Mesenchymal stem cell (in vitro differentiated cells and primary cell): Measurements from ENCODE around the gene PRKCA.

ENCODE experiments used
- DNase-seq: peaks from one replicate; pipeline ENCODE4 v3.0.0-alpha.2; 2013
- H2AFZ ChIP-seq: one replicate; pipeline ENCODE4 v1.6.1; 2013; ENCODE audit warnings: low read depth, mild to moderate bottlenecking, control low read depth, inconsistent platforms, low read length, moderate library complexity
- H2AK5ac ChIP-seq: 2 replicates; pipeline ENCODE4 v1.6.1; 2013; ENCODE audit warnings: low read length, moderate library complexity, mild to moderate bottlenecking, inconsistent platforms; ENCODE audit not compliant: severe bottlenecking
- H2BK120ac ChIP-seq: one replicate; pipeline ENCODE4 v1.6.1; 2013; ENCODE audit warnings: low read depth, mild to moderate bottlenecking, inconsistent platforms, low read length, moderate library complexity
- H2BK12ac ChIP-seq, 2 experiments: one replicate each; pipeline ENCODE4 v1.6.1; 2013; ENCODE audit warnings: inconsistent platforms in 2 of 2, low read length in 2 of 2, mild to moderate bottlenecking in 2 of 2, moderate library complexity in 2 of 2, control low read depth in 1 of 2
- H2BK15ac ChIP-seq: one replicate; pipeline ENCODE4 v1.6.1; 2013; ENCODE audit warnings: mild to moderate bottlenecking, low read depth, inconsistent platforms; ENCODE audit not compliant: poor library complexity, severe bottlenecking
- H2BK5ac ChIP-seq: 2 replicates; pipeline ENCODE4 v1.6.1; 2013; ENCODE audit warnings: low read depth, mild to moderate bottlenecking, low read length, control low read depth, inconsistent platforms; ENCODE audit not compliant: poor library complexity, severe bottlenecking
- H3K14ac ChIP-seq, 2 experiments: one replicate each; pipeline ENCODE4 v1.6.1; 2013; ENCODE audit warnings: inconsistent platforms in 2 of 2, low read length in 2 of 2, control low read depth in 1 of 2, mild to moderate bottlenecking in 1 of 2, moderate library complexity in 1 of 2
- H3K18ac ChIP-seq, 2 experiments: one replicate each; pipeline ENCODE4 v1.6.1; 2013; ENCODE audit warnings: inconsistent platforms in 2 of 2, low read length in 2 of 2, control low read depth in 1 of 2, low read depth in 1 of 2, mild to moderate bottlenecking in 1 of 2
- H3K23ac ChIP-seq, 2 experiments: one replicate each; pipeline ENCODE4 v1.6.1; 2013; ENCODE audit warnings: inconsistent platforms in 2 of 2, low read length in 2 of 2, mild to moderate bottlenecking in 2 of 2, moderate library complexity in 2 of 2, control low read depth in 1 of 2
- H3K27ac ChIP-seq: 2 replicates; pipeline ENCODE4 v1.5.1; 2013; ENCODE audit warnings: mild to moderate bottlenecking, moderate library complexity, low read length, control low read depth, inconsistent platforms; ENCODE audit not compliant: poor library complexity, severe bottlenecking
- H3K27me3 ChIP-seq, 2 experiments: 2 replicates each; pipeline versions ENCODE4 v1.6.1 to v1.7.0; 2013; ENCODE audit warnings: low read length in 2 of 2, mild to moderate bottlenecking in 2 of 2, moderate library complexity in 2 of 2, control low read depth in 1 of 2, inconsistent platforms in 1 of 2; ENCODE audit not compliant: control insufficient read depth in 1 of 2, insufficient read depth in 1 of 2
- H3K36me3 ChIP-seq, 2 experiments: 2 replicates each; pipeline versions ENCODE4 v1.6.1 to v1.7.0; 2013; ENCODE audit warnings: low read length in 2 of 2, control low read depth in 1 of 2, inconsistent platforms in 1 of 2, low read depth in 1 of 2, mild to moderate bottlenecking in 1 of 2; ENCODE audit not compliant: insufficient read depth in 2 of 2, control insufficient read depth in 1 of 2
- H3K4ac ChIP-seq, 2 experiments: one replicate each; pipeline ENCODE4 v1.6.1; 2013; ENCODE audit warnings: inconsistent platforms in 2 of 2, low read length in 2 of 2, mild to moderate bottlenecking in 2 of 2, moderate library complexity in 2 of 2, control low read depth in 1 of 2, low read depth in 1 of 2
- H3K4me1 ChIP-seq: 2 replicates; pipeline ENCODE4 v1.6.1; 2013; ENCODE audit warnings: low read depth, low read length, control low read depth; ENCODE audit not compliant: control insufficient read depth, insufficient read depth
- H3K4me2 ChIP-seq: 2 replicates; pipeline ENCODE4 v1.6.1; 2013; ENCODE audit warnings: low read length, mild to moderate bottlenecking, inconsistent platforms; ENCODE audit not compliant: poor library complexity, severe bottlenecking
- H3K4me3 ChIP-seq, 2 experiments: 2 replicates each; pipeline versions ENCODE4 v1.5.1 to v1.7.0; 2013; ENCODE audit warnings: low read length in 2 of 2, mild to moderate bottlenecking in 2 of 2, control low read depth in 1 of 2, low read depth in 1 of 2; ENCODE audit not compliant: insufficient read depth in 1 of 2
- H3K79me1 ChIP-seq: replicated peaks from 2 replicates; pipeline ENCODE4 v1.6.1; 2013; ENCODE audit warnings: mild to moderate bottlenecking, control low read depth, low read length, inconsistent platforms; ENCODE audit not compliant: poor library complexity, severe bottlenecking
- H3K9ac ChIP-seq: 2 replicates; pipeline ENCODE4 v1.7.0; 2013; ENCODE audit warnings: mild to moderate bottlenecking, low read length, moderate library complexity
- H3K9me3 ChIP-seq: 2 replicates; pipeline ENCODE4 v1.7.0; 2013; ENCODE audit warnings: mild to moderate bottlenecking, low read length; ENCODE audit not compliant: control insufficient read depth
- H4K8ac ChIP-seq: one replicate; pipeline ENCODE4 v1.6.1; 2013; ENCODE audit warnings: inconsistent platforms, mild to moderate bottlenecking, low read length, moderate library complexity
- H4K91ac ChIP-seq: one replicate; pipeline ENCODE4 v1.6.1; 2013; ENCODE audit warnings: mild to moderate bottlenecking, low read length, inconsistent platforms
- WGBS: methylation state at CpG from one replicate; pipeline ENCODE4 v1.1.7; 2013; ENCODE audit warnings: mixed read lengths; 5-methylcytosine and 5-hydroxymethylcytosine counted together

The PRKCA gene

DNA sequence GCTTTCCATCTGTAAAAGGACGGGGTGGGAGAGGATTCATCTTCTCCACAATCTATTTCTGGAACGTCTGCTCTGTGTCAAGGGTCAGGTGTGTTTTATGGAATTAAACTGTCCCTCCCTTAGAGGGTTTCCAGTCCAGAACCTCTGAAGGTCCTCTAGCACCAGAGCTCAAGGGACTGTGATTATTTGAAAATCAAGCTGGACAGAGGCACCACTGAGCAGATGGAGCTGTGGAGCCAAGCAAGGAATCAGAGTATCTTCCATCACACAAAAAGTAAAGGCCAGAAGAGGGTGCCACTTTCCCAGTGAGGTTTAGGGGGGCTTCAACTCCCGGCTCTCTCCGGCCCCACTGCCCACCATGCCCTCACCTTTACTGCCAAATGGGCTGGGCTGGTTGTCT, 539.3 kb downstream of the PRKCA start:
- Histone ChIP-seq H4K91ac (no peak overlapping the region), H2BK5ac (no peak overlapping the region), H2AK5ac (no peak overlapping the region), H2BK120ac (no peak overlapping the region), H3K36me3 (no peaks in the 10 kb centered on the region), H3K9ac (no peak overlapping the region), H3K23ac (no peak overlapping the region), H3K4me3 (no peak overlapping the region), H2AFZ (no peak overlapping the region), H2BK15ac (no peak overlapping the region), H3K9me3 (no peaks in the 10 kb centered on the region), H2BK12ac (no peak overlapping the region), H3K79me1 (no peaks in the 10 kb centered on the region), H3K4ac (no peak overlapping the region), H3K14ac (no peak overlapping the region), H3K18ac (no peak overlapping the region), H4K8ac (no peak overlapping the region), H3K4me2 (no peak overlapping the region), H3K27ac (no peak overlapping the region), H3K27me3 (peaks cover 53 to 69% of the 10 kb centered on the region in 2 experiments), H3K4me1 (no peaks in the 10 kb centered on the region)
- 93% methylated on average over 1 of the region's 4 CpGs for WGBS
- DNase-seq, result no peak

DNA sequence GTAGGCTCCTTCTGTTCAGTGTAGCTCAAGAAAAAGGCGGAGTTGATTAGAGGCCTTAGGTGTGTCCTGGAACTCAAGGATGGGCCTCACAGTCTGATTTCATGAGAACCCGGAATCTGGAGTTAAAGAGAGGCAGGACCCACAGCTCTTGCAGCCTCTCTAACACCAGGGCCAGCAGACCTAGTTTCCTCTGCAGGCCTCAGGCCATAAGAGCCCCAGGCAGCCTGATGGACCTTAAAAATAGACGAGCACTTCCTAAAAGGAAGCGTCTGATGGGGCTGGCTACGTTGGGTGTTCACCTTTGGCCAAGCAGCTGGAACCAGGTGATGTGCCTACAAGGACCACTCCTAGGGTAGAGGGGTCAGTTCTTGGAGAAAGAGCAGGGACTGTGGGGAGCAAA, 540.1 kb downstream of the PRKCA start:
- Histone ChIP-seq H3K14ac (no peak overlapping the region), H3K4me2 (no peak overlapping the region), H3K9me3 (peaks cover 6% of the 10 kb centered on the region), H2BK12ac (no peak overlapping the region), H3K27ac (no peak overlapping the region), H3K4ac (no peak overlapping the region), H2AK5ac (no peak overlapping the region), H3K18ac (no peak overlapping the region), H3K36me3 (no peaks in the 10 kb centered on the region), H3K9ac (no peak overlapping the region), H2BK15ac (no peak overlapping the region), H3K4me1 (no peaks in the 10 kb centered on the region), H2BK5ac (no peak overlapping the region), H3K4me3 (no peak overlapping the region), H2AFZ (no peak overlapping the region), H3K79me1 (no peaks in the 10 kb centered on the region), H4K8ac (no peak overlapping the region), H3K27me3 (peaks cover 46 to 65% of the 10 kb centered on the region in 2 experiments), H4K91ac (no peak overlapping the region), H3K23ac (no peak overlapping the region), H2BK120ac (no peak overlapping the region)
- no peak for DNase-seq
- WGBS, result 77% methylated on average over 5 of the region's 5 CpGs

DNA sequence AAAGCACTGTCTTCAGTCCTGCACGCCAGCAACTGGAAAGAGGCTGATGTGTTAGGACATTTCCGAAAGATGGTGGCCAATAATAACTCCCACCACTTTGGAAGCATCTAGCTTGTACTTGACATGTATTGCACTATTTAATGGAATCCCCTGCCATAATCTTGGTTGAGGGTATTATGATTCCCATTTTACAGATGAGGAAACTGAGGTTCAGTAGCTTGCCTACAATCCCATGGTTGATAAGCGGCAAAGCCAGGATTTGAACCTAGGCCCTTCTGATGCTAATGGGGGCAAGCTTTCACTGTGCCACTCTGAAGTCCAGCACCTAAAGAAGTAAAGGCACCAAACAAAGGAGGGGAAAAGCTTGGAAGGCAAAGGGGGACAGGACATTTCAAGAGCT, 540.5 kb downstream of the PRKCA start:
- Histone ChIP-seq H3K18ac (no peak overlapping the region), H2BK15ac (no peak overlapping the region), H3K23ac (no peak overlapping the region), H4K8ac (no peak overlapping the region), H3K9me3 (peaks cover 6% of the 10 kb centered on the region), H3K4me3 (no peak overlapping the region), H3K27ac (no peak overlapping the region), H2AK5ac (no peak overlapping the region), H4K91ac (no peak overlapping the region), H3K14ac (no peak overlapping the region), H3K27me3 (peaks cover 41 to 61% of the 10 kb centered on the region in 2 experiments), H2BK120ac (no peak overlapping the region), H2BK5ac (no peak overlapping the region), H3K9ac (no peak overlapping the region), H3K4me1 (no peaks in the 10 kb centered on the region), H3K36me3 (no peaks in the 10 kb centered on the region), H3K4me2 (no peak overlapping the region), H2AFZ (no peak overlapping the region), H2BK12ac (no peak overlapping the region), H3K4ac (no peak overlapping the region), H3K79me1 (no peaks in the 10 kb centered on the region)
- no peak for DNase-seq
- 96% methylated on average over 2 of the region's 3 CpGs for WGBS

DNA sequence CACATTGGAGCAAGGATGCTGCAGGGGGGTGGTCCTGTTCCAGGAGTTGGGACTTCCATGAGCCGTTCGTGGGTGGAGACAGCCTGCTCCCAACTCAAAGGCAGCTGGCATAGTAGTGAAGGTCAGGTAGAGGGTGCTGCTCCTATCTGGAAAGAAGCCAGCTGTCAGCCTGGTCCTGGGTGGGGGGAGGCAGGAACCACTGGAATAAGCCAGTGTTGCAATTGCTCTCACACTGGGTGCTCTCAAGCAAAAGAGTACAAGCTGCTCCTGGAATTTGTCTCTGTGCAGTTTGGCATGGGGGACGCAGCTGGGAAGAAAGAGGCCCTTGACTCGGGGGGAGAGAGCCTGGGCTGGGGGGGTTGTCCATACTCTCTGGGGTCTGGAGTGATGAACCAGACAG, 541.2 kb downstream of the PRKCA start:
- H2BK15ac ChIP-seq, result no peak overlapping the region
- H3K4me3 ChIP-seq, result no peak overlapping the region
- no peak overlapping the region for H2BK5ac ChIP-seq
- H3K79me1 ChIP-seq, result no peaks in the 10 kb centered on the region
- H4K8ac ChIP-seq, result no peak overlapping the region
- H2AFZ ChIP-seq, result no peak overlapping the region
- H2BK120ac ChIP-seq, result no peak overlapping the region
- H3K27me3 ChIP-seq, result peaks cover 39 to 55% of the 10 kb centered on the region in 2 experiments
- no peak overlapping the region for H4K91ac ChIP-seq
- H3K14ac ChIP-seq, result no peak overlapping the region
- H3K9ac ChIP-seq, result no peak overlapping the region
- 82% methylated on average over 4 of the region's 4 CpGs for WGBS
- no peak for DNase-seq
- H3K18ac ChIP-seq, result no peak overlapping the region
- no peaks in the 10 kb centered on the region for H3K36me3 ChIP-seq
- no peak overlapping the region for H3K4ac ChIP-seq
- H2AK5ac ChIP-seq, result no peak overlapping the region
- H3K4me2 ChIP-seq, result no peak overlapping the region
- no peak overlapping the region for H3K27ac ChIP-seq
- H3K9me3 ChIP-seq, result peaks cover 6% of the 10 kb centered on the region
- no peak overlapping the region for H3K23ac ChIP-seq
- no peak overlapping the region for H2BK12ac ChIP-seq
- no peaks in the 10 kb centered on the region for H3K4me1 ChIP-seq
